ENCODE results near the gene ZNF385C. TPM values are rescaled to one million over a fixed set of nuclear protein-coding genes. Genes with fewer than 3 reads are reported as not detected.

ZNF385C gene
- total and polyA plus RNA-seq, 2 donors (not counting 1 experiment from before 2014, with no cell fraction given): 0.33 to 1.1 TPM

DNA sequence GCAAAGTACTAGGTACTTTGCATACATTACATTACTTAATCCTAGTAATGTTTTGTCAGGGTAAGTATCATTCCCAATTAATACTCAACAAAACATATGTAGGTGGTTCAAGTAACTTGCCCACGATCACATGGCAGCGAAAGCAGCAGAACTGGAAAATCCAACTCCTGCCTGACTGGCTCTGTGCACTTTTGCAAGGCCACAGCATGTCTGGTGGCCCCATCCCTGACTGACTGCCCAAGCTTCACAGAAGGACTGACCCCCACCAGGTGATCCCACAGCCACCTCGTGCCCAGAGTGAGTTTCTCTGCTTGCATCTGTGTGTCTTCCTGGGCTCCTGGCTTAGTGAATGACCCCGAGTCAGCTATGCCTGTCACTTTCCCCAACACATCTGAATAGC lies 120.3 kb downstream of the ZNF385C start:
- POLR2A ChIA-PET: no interaction called here

More for the DNA sequence above, 120.3 kb downstream of the ZNF385C start:
- CTCF ChIA-PET: interaction anchor here (0.6 to 1.1 kb wide), 2 partner anchors 19 to 140 kb away, joined by 3 read pairs; no protein-coding TSS in a partner anchor
- TF ChIP-seq CTCF (IDR thresholded peaks at IDR 0.05): no peak
- TF ChIP-seq EZH2 (IDR thresholded peaks at IDR 0.05; ENCODE audit: borderline replicate concordance, insufficient read depth, low read depth, low read length, poor library complexity, severe bottlenecking): no peak
- H3K9me3 Mint-ChIP-seq (ENCODE audit: insufficient read depth): no peaks in the 10 kb centered on the region
- Histone ChIP-seq H2AFZ (ENCODE audit: insufficient read depth, low read depth, low read length, poor library complexity, severe bottlenecking) (no peak overlapping the region), H3K9me3 (ENCODE audit: control extremely low read depth in 1 of 3, control insufficient read depth in 2 of 3, insufficient read depth in 1 of 3, low read length in 2 of 3) (peaks cover 0 to 1% (median 0%) of the 10 kb centered on the region in 3 donors), H3K4me2 (replicated peaks; ENCODE audit: low read depth, low read length, poor library complexity, severe bottlenecking) (no peak overlapping the region), H3K27me3 (replicated peaks in 1 of 4; ENCODE audit: control extremely low read depth in 1 of 4, control insufficient read depth in 3 of 4, insufficient read depth in 4 of 4, low read length in 3 of 4) (no peaks in the 10 kb centered on the region), H3K9ac (ENCODE audit: low read length) (no peak overlapping the region), H3K79me2 (ENCODE audit: control insufficient read depth, insufficient read depth, low read length) (peaks cover 8% of the 10 kb centered on the region), H3K36me3 (replicated peaks in 1 of 2; ENCODE audit: control extremely low read depth in 1 of 2, control insufficient read depth in 1 of 2, extremely low read depth in 1 of 2, insufficient read depth in 2 of 2, low read length in 1 of 2) (peaks cover 1 to 78% of the 10 kb centered on the region in 2 experiments), H3K4me3 (ENCODE audit: control extremely low read depth in 1 of 5, extremely low read depth in 1 of 5, insufficient read depth in 1 of 5, low read depth in 2 of 5, low read length in 4 of 5) (no peak overlapping the region), H4K20me1 (ENCODE audit: control insufficient read depth, insufficient read depth, low read length, poor library complexity, severe bottlenecking) (peaks cover 17% of the 10 kb centered on the region), H3K27ac (ENCODE audit: low read length in 2 of 2) (no peak overlapping the region), H3K4me1 (ENCODE audit: control insufficient read depth in 2 of 2, insufficient read depth in 2 of 2, low read length in 2 of 2) (peaks cover 1 to 26% of the 10 kb centered on the region in 2 donors)
- 94% methylated on average over 4 of the region's 4 CpGs for WGBS (ENCODE audit: insufficient coverage)
- intact Hi-C loops (cut with micrococcal nuclease): no loop called here
- ATAC-seq (ENCODE audit: low read depth) (no peak), DNase-seq (no peak)
- peaks cover 18% of the 10 kb centered on the region for H3K4me1 Mint-ChIP-seq
- peak overlapping the region; percentile 59 for H3K27ac Mint-ChIP-seq
- H3K27me3 Mint-ChIP-seq: no peaks in the 10 kb centered on the region
- no peak overlapping the region for H3K4me3 Mint-ChIP-seq

Data from B cell (primary cell).